CD4-positive, alpha-beta T cell treated with Interleukin-6 for 4 hours (primary cell): Measurements from ENCODE around the gene BMERB1.

ENCODE experiments used
- DNase-seq: peaks from one replicate; pipeline ENCODE4 v3.0.0-alpha.2; 2020; ENCODE audit warnings: mixed read lengths

Gene BMERB1

GRCh38 chr16:15506441-15506840, 72.1 kb downstream of the BMERB1 start:
- no peak for DNase-seq

- DNase-seq, result no peak
Observed at GRCh38 chr16:15507301-15507958, 73.0 kb downstream of the BMERB1 start.

GRCh38 chr16:15507959-15508627, 73.7 kb downstream of the BMERB1 start:
- no peak for DNase-seq

- peak; percentile 20 for DNase-seq
Observed at GRCh38 chr16:15509051-15509592, 74.7 kb downstream of the BMERB1 start.

GRCh38 chr16:15509593-15510535, 75.5 kb downstream of the BMERB1 start:
- no peak for DNase-seq

- DNase-seq, result no peak
Observed at GRCh38 chr16:15510992-15511391, 76.6 kb downstream of the BMERB1 start.

GRCh38 chr16:15511759-15512487, 77.5 kb downstream of the BMERB1 start:
- DNase-seq, result no peak

- DNase-seq, result no peak
Observed at GRCh38 chr16:15513156-15513555, 78.8 kb downstream of the BMERB1 start.

- DNase-seq, result no peak
Observed at GRCh38 chr16:15515992-15516391, 81.6 kb downstream of the BMERB1 start.

- DNase-seq, result no peak
Observed at GRCh38 chr16:15516609-15517008, 82.2 kb downstream of the BMERB1 start.

- no peak for DNase-seq
Observed at GRCh38 chr16:15517743-15518377, 83.5 kb downstream of the BMERB1 start.

- no peak for DNase-seq
Observed at GRCh38 chr16:15518381-15519351, 84.3 kb downstream of the BMERB1 start.

GRCh38 chr16:15519790-15520189, 85.4 kb downstream of the BMERB1 start:
- DNase-seq, result no peak

- no peak for DNase-seq
Observed at GRCh38 chr16:15521390-15521757, 87.0 kb downstream of the BMERB1 start.

- DNase-seq, result no peak
Observed at GRCh38 chr16:15521758-15522509, 87.5 kb downstream of the BMERB1 start.

- no peak for DNase-seq
Observed at GRCh38 chr16:15523092-15523541, 88.7 kb downstream of the BMERB1 start.

GRCh38 chr16:15523939-15524338, 89.6 kb downstream of the BMERB1 start:
- no peak for DNase-seq

- no peak for DNase-seq
Observed at GRCh38 chr16:15524966-15525365, 90.6 kb downstream of the BMERB1 start.

- DNase-seq, result no peak
Observed at GRCh38 chr16:15526097-15526496, 91.7 kb downstream of the BMERB1 start.

- no peak for DNase-seq
Observed at GRCh38 chr16:15526731-15527130, 92.3 kb downstream of the BMERB1 start.
